Mesenteric fat pad (tissue), 1 donor: ENCODE data around the gene TAF11. TPM values are rescaled to one million over a fixed set of nuclear protein-coding genes. Genes with fewer than 3 reads are reported as not detected.

Experiments
- total RNA-seq: library from RNA; stranded (reverse); fragmentation: NEBNext Ultra II Directional; extraction: Animal tissue kit (Norgen Biotek cat#: 25700); gene quantifications from one replicate; pipeline ENCODE4 v1.2.1, GENCODE V29; 2021
- donor health status: DM: yes; HTN: yes; CAD: no.

Gene TAF11
- total RNA-seq, 1 donor from 2014 or later, result 17.3 TPM

Other genes with a start within 250 kb of the TAF11 start
- gene ILRUN, start 191.3 kb downstream of the TAF11 start, total RNA-seq, result 85.3 TPM
- gene SNRPC, start 130.5 kb downstream of the TAF11 start, total RNA-seq, result 57.2 TPM
- 25.5 TPM for gene BLTP3A, start 96.0 kb downstream of the TAF11 start, total RNA-seq
- 21.9 TPM for gene ANKS1A, start 1.2 kb upstream of the TAF11 start, total RNA-seq